ENCODE results near the gene KATNBL1. TPM values are rescaled to one million over a fixed set of nuclear protein-coding genes. Genes with fewer than 3 reads are reported as not detected.

KATNBL1 gene
- total and polyA plus RNA-seq, 9 of the 15 experiments (the other 6 are each of a cell fraction or from before 2014, with no cell fraction given), result 6.6 to 46.0 (median 24.0) TPM

- BruUV-seq (replicated peaks), result TSS peak; percentile 72
- peaks cover 56% of the 10 kb centered on the region for H3K79me2 ChIP-seq (ENCODE audit: control insufficient read depth, insufficient read depth, low read length)
- peak within 1 kb of the TSS; percentile 92 to 96 for H3K9ac ChIP-seq (ENCODE audit: insufficient read depth in 1 of 2, low read depth in 2 of 2, low read length in 2 of 2)
- peaks cover 19% of the 10 kb centered on the region; the same call in 2 of the 3 replicates for H3K36me3 ChIP-seq (ENCODE audit: control insufficient read depth, insufficient read depth, low read length)
- H3K9me1 ChIP-seq (ENCODE audit: control insufficient read depth, insufficient read depth, low read length), result no peaks in the 10 kb centered on the region
- H3K4me1 ChIP-seq (replicated peaks in 1 of 2; ENCODE audit: control insufficient read depth in 2 of 2, insufficient read depth in 2 of 2, low read length in 2 of 2), result peaks cover 0 to 3% of the 10 kb centered on the region in 2 experiments; a peak in 1 of 5 replicates
- peak within 1 kb of the TSS; percentile 92 for H3K4me3 ChIP-seq
- intact Hi-C loops (cut with micrococcal nuclease), result no loop called here
- ATAC-seq (peak; percentile 99), FAIRE-seq (peak; percentile 100), DNase-seq (ENCODE audit: extremely low read depth in 1 of 4, low spot score in 3 of 4) (peak; percentile 92 to 99 (median 93))
- H3K27me3 ChIP-seq (ENCODE audit: control insufficient read depth in 2 of 2, insufficient read depth in 2 of 2, low read length in 2 of 2), result no peaks in the 10 kb centered on the region
- in situ Hi-C loops (cut with MboI), result loop anchor here (5.0 kb wide), 1 partner anchor 111 kb away; the partner anchor contains the start of gene KATNBL1
- under 1% methylated on average over 39 of the region's 48 CpGs for WGBS (ENCODE audit: insufficient coverage, low coverage, missing lambda C conversion rate)
- POLR2A ChIA-PET, result interaction anchor here (0.5 to 2.1 kb wide), 17 partner anchors 8 to 264 kb away, joined by 3 to 8 read pairs (median 3); partner anchors contain the start of genes EMC4 and KATNBL1
- peak within 1 kb of the TSS; percentile 97 for H3K4me2 ChIP-seq (ENCODE audit: insufficient read depth, low read length)
- no peaks in the 10 kb centered on the region for H4K20me1 ChIP-seq (replicated peaks; ENCODE audit: control insufficient read depth, insufficient read depth, low read length)
- no peaks in the 10 kb centered on the region; the same call in 1 of the 2 replicates for H3K9me3 ChIP-seq (replicated peaks; ENCODE audit: control insufficient read depth, insufficient read depth, low read depth, low read length)
- CTCF ChIA-PET (ENCODE audit: low intra/inter-chr PET ratio), result no interaction called here
- peak within 1 kb of the TSS; percentile 99 for H2AFZ ChIP-seq (ENCODE audit: low read depth, low read length)
- H3K27ac ChIP-seq (ENCODE audit: extremely low read depth, low read depth, low read length), result peak within 1 kb of the TSS; percentile 89
- peak; percentile 80 for TF ChIP-seq NFYB (IDR thresholded peaks at IDR 0.05; ENCODE audit: extremely low read depth, insufficient read length)
- TF ChIP-seq ETV1 (tag; conservative IDR thresholded peaks at IDR 0.05; ENCODE audit: low read depth), result peak; percentile 89
- TF ChIP-seq, protein P1, sequence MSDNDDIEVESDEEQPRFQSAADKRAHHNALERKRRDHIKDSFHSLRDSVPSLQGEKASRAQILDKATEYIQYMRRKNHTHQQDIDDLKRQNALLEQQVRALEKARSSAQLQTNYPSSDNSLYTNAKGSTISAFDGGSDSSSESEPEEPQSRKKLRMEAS (CRISPR knock-in tag; IDR thresholded peaks at IDR 0.05), result no peak; the same call in none of the 2 replicates
- TF ChIP-seq HDAC2 (IDR thresholded peaks at IDR 0.05), result peak; percentile 14; the same call in 1 of the 2 replicates
- TF ChIP-seq RFX5 (IDR thresholded peaks at IDR 0.05; ENCODE audit: low read depth, low read length), result 0 out of 2 replicates have a peak, but pooled peaks have one; percentile 45
- TF ChIP-seq DLX4 (CRISPR knock-in tag; IDR thresholded peaks at IDR 0.05), result no peak
- TF ChIP-seq KLF16 (IDR thresholded peaks at IDR 0.05), result no peak
- TF ChIP-seq, protein P2, sequence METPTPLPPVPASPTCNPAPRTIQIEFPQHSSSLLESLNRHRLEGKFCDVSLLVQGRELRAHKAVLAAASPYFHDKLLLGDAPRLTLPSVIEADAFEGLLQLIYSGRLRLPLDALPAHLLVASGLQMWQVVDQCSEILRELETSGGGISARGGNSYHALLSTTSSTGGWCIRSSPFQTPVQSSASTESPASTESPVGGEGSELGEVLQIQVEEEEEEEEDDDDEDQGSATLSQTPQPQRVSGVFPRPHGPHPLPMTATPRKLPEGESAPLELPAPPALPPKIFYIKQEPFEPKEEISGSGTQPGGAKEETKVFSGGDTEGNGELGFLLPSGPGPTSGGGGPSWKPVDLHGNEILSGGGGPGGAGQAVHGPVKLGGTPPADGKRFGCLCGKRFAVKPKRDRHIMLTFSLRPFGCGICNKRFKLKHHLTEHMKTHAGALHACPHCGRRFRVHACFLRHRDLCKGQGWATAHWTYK (CRISPR knock-in tag; IDR thresholded peaks at IDR 0.05), result no peak
- TF ChIP-seq NR2F6 (CRISPR knock-in tag; IDR thresholded peaks at IDR 0.05), result no peak
- TF ChIP-seq BCLAF1 (IDR thresholded peaks at IDR 0.05; ENCODE audit: borderline replicate concordance in 1 of 2, control insufficient read depth in 1 of 2, low read depth in 2 of 2, low read length in 1 of 2), result no peak
- no peak for TF ChIP-seq BRCA1 (IDR thresholded peaks at IDR 0.05)
- no peak for TF ChIP-seq BRCA1 (CRISPR knock-in tag; IDR thresholded peaks at IDR 0.05)
- no peak for TF ChIP-seq HSF4 (CRISPR knock-in tag; IDR thresholded peaks at IDR 0.05; ENCODE audit: borderline replicate concordance)
- TF ChIP-seq HDGF (IDR thresholded peaks at IDR 0.05), result no peak
- peak; percentile 86 for TF ChIP-seq SIN3B (IDR thresholded peaks at IDR 0.05; ENCODE audit: low read depth)
- TF ChIP-seq ARID2 (IDR thresholded peaks at IDR 0.05), result no peak
- TF ChIP-seq EGR1 (conservative IDR thresholded peaks at IDR 0.05), result no peak
These were observed 108.3 kb downstream of the KATNBL1 start, which contains the start of the genes EMC7 and PGBD4 for GRCh38 chr15:34101366-34102174. EMC7 (minus strand) TSS chr15:34101862; CDS start chr15:34101839, 23 bp downstream. PGBD4 (plus strand) TSS chr15:34102083; CDS start chr15:34102532, 449 bp downstream.

All from K562 (cell line).